ENCODE measurements around the gene PUS1. TPM values are rescaled to one million over a fixed set of nuclear protein-coding genes. Genes with fewer than 3 reads are reported as not detected.

The PUS1 gene
- total RNA-seq, 1 donor from 2014 or later, result 5.6 TPM

DNA sequence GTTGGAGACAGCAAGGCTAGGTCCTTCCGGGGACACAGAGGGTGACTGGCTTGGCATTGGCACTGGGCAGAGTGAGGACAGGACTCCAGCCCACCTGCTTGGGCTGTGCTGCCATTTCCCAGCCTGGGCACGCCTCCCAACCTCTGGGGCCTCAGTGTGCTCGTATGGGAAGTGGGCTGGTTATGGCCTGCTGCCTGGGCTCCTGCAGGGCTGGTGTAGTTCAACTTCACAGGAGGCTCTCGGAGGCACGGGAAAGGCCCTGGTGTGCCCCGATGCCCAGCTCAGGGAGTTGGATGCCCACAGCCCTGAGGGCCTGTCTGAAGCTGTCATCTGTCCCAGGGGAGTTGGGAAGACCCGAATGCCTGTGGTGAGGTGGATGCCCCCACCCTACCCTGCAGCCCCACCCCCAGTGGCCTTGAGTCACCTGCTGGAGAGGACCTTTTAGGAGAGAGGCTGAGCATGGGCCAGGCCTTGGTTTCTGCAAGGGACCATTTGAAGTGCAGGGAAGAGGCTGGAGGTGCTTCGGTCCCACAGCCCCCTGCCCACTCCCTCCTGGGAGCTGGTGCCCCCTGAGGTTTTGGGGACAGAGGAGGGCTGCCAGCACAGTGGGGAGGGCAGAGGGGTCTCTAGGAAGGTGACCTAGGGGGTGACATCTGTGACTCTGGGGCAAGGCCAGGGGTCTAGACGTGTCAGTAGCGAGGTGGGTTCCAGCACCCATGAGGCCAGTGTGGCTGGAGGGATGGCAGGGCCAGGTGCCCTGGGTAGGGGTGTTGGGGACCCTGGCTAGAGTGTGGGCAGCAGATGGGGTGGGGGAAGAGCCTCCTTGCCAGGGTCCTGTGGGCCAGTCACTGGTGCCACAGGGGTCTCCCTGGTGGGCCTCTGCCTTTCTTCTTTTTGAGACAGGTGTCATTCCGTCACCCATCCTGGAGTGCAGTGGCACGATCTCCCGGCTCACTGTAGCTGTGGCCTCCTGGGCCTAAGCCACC lies 25.5 kb upstream of the PUS1 start:
- DNase-seq, result no peak

DNA sequence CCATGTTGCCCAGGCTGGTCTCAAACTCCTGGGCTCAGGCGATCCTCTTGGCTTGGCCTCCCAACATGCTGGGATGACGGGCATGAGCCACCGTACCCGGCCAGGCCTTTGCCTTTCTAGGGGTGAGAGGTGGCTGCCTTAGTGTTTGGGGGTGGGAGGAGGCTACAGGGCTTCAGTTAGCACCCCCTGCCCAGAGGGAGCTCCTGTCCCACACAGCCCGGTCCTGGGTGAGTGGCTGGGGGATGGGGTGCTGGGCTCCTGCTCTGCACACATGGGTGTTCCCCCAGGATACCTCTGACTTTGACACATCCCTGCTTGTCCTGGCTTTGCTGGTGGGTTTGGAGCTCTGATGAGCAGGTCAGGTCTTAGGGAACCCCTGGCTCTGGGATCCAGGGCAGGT lies 24.7 kb upstream of the PUS1 start:
- DNase-seq, result no peak

DNA sequence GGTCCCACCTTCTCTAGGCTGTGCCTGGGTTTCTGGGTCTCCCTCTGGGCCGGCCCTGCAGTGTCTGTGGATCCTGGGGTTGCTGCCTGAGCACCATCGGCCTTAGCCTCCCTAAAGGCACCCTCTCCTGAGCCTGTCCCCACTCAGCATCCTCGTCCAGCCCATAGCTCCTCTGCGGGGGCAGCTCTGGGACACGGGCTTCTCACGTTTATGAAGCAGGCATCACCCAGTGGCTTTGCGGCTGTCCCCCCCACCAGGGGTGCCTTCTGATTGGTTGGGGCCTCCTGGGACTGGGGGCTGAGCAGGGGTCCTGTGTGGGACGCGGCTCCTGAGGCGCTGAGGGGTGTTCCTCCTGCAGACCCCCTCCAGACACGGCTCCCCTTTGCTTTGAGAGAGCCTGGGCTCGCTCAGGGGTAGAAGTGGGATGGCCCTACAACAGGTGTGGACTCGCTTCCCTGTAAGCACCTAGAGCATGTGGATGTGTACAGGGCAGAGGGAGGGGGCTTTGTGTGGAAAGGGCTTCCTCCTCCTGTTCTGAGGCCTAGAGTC lies 23.9 kb upstream of the PUS1 start:
- DNase-seq, result no peak

DNA sequence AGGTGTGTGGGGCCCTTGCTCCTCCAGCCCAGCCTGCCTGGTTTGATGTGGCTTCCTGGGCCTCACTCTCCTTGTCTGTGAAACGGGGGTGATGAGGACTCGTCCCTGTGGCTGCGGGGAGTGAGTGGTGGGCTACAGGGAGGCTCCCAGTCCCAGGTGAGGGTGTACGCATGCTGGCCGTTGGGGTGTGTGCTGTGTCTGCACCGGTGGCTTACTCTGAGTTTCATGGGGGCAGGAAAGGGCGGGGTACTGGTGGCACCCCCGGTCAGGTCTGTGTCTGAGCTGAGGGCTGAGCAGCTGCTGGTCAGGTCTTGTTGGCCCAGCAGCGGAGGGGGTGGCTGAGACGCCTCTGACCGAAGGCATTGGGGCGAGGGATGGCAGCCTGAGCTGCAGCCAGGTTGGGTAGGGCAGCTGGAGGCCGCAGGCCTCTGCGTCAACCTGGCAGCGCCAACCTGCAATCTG lies 23.4 kb upstream of the PUS1 start:
- DNase-seq, result no peak

DNA sequence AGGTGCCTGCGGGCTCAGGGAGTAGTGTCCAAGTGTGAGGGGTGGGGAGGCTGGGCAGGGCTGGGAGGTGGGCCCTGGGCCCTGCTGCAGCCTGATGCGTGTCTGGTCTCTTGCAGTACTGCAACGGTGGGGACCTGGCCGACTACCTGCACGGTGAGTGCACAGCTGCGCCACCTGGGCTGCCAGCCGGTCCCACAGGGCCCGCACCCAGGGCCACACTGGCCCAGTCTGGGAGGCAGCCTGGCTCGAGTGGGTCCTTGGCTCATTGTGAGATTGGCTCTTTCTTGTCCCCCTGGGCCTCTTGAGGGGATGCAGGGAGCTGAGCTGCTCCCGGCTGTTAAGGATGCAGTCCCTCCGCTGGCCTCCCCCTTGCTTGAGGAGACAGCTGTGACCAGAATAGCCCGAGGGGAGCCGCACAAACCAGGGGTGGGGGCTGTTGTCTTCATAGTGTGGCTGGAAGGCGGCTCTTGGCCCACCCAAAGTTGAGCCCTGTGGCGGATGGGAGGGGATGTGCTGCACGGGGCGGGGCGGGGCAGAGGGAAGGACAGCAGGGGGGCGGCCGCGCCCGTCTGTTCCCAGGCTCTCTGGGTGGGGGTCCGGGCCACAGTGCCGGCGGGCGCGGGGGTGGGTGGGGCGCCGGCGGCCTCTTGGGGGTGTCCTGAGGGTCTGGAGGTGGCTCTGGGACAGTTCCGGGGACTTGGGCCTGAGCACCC lies 21.5 kb upstream of the PUS1 start:
- DNase-seq, result no peak

DNA sequence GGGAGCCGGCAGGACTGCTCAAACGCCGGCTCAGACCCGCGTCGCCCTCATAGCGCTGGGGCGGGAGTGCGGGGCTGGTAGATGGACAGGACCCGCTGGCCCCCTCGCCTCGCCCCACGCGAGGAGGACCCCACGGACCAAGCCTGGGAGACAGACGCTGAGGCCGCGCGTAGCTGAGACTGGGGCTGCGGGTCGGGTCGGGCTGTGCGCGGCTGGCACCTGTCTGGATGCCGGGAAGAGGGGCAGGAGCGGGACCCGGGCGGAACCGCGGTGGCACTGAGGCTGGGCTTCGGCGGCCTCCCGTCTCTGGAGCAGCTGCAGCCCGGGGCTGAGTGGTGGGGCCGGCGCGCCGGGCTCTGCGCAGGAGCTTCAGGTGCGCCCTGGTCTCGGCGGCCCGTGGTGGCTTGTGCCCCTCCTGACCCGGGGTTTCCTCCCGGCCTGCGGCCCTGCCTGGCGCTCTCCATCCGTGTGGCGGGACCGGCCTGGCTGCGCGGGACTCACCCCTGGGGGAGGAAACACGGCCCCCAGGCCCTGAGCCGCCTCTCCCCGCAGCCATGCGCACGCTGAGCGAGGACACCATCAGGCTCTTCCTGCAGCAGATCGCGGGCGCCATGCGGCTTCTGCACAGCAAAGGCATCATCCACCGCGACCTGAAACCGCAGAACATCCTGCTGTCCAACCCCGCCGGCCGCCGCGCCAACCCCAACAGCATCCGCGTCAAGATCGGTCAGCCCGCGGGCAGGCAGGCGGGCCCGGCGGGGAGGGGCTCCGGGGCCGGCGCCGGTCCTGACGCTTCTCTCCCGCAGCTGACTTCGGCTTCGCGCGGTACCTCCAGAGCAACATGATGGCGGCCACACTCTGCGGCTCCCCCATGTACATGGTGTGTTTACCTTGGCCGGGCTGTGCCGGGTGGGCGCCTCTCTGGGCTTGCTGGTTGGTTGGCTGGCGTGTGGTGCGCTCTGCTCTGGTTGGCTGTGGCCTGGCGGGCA lies 20.7 kb upstream of the PUS1 start:
- no peak for DNase-seq

DNA sequence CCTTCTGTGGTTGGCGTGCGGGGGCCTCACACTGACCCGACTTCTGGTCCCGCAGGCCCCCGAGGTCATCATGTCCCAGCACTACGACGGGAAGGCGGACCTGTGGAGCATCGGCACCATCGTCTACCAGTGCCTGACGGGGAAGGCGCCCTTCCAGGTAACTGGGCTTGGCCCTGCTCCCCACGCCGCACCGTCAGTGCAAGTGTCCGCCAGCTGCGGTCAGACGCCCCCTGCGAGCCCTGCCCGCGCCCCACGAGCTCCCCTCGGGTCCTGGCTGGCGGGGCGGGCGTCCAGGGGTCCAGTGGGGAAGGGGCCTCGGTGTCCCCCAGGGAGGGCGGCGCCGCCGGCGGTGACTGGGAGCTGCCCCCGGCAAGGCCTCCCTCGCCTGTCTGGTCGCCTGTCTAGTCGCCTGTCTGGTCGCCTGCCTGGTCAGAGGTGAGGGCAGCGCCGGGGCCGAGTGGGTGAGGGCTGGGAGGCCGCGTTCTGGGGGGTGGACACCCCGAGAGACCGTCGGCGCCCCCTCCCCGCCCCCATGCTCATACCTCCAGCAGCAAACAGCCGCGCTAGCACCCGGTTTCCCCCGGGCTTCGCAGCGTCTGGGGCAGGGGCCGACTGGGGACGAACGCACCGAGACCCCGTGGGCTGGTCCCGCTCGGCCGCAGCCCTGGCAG lies 19.9 kb upstream of the PUS1 start:
- DNase-seq, result no peak

DNA sequence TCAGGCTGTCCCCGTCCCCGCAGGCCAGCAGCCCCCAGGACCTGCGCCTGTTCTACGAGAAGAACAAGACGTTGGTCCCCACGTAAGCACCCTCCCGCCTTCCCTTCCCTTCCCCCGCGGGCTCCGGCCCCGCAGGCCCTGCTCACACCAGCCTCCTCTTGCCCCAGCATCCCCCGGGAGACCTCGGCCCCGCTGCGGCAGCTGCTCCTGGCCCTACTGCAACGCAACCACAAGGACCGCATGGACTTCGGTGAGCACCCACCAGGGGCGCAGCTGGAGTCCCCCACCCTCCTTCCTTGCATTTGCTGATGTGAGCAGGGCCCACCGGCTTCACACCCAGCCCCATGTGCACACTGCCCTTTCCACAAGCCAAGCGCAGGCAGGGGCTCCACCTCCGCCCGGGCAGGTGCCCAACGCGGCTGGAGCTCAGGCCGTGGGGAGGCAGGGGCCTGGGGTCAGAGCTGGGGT lies 19.3 kb upstream of the PUS1 start:
- no peak for DNase-seq

DNA sequence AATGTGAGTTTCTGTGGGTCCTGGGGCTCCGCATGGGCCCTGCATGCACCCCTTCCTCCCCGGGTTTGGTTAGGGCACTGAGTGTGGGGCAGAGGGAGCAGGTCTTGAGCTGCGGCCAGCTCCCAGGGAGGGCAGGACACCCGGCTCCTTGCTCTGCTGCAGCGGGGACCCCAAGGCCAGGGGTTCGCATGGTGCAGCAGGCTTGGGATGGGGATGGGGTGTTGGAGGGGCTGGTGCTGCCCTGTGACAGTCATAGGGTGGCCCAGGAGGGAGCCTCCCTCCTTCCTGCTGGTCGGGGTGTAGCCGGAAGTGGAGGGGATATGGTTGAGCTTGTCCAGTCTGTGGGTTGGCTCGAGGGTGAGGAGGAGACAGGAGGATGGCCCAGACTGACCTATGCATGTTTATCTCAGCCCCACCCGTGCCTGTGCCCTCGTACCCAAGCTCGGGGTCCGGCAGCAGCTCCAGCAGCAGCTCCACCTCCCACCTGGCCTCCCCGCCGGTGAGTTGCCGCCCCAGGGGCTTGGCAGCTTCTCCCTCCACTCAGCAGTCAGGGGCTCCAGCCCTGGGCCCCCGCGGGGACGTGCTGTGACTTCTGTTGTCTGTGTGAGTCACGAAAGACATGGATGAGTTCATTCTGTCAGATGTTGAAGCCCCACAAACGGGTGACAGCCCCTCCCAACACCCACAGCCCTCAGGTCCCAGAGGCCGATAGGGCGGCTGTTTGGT lies 18.6 kb upstream of the PUS1 start:
- DNase-seq, result no peak

DNA sequence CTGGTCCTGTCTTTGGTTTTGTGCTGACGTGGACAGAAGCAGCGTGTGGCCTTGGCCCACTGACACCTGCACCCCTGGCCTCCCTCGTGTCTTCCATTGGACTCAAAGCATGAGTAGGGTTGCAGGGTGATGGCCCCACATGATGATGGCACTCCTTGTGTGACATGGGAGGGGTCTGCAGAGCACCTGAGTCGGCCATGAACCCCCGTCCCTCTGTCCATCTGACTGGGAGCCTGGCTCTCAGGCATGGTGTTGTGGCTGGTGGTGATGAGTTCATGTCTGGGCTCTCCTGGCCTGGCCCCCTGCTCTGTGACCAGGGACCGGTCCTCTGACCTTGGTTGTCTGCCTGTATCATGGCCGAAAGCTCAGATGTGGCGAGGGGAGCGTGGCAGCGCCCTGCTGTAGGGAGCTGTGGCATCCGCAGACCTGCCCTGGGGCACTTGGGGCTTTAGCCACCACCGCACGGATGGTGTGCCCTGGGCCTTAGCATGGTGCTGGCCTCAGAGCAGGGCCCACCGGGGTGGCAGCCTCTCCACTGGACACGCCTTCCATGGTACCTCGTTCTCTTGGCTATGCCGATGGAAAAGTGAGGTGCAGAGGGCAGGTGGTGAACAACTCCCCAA lies 17.9 kb upstream of the PUS1 start:
- DNase-seq, result no peak

DNA sequence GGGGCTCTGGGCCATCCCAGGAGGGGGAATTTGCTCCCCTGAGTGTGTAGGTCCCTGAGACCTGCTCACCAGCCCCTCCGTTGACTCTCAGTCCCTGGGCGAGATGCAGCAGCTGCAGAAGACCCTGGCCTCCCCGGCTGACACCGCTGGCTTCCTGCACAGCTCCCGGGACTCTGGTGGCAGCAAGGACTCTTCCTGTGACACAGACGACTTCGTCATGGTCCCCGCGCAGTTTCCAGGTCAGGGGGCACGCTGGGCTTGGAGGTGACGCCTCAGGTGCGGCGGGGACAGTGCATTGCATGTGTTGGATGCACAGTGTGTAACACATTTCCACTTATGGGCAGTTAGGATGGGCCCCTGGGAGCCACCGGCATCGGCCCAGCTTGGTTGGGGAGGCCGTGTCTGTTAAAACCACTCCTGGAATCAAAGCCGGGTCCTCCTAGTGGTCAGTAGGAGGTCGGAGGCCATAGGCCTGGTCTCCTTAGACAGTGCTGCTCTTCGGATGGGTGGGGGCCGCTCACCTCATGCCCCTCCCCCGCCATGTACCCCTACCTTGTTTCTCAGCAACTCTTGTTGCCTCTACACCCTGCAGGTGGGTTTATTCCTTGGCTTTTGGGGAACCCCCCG lies 17.1 kb upstream of the PUS1 start:
- no peak for DNase-seq

DNA sequence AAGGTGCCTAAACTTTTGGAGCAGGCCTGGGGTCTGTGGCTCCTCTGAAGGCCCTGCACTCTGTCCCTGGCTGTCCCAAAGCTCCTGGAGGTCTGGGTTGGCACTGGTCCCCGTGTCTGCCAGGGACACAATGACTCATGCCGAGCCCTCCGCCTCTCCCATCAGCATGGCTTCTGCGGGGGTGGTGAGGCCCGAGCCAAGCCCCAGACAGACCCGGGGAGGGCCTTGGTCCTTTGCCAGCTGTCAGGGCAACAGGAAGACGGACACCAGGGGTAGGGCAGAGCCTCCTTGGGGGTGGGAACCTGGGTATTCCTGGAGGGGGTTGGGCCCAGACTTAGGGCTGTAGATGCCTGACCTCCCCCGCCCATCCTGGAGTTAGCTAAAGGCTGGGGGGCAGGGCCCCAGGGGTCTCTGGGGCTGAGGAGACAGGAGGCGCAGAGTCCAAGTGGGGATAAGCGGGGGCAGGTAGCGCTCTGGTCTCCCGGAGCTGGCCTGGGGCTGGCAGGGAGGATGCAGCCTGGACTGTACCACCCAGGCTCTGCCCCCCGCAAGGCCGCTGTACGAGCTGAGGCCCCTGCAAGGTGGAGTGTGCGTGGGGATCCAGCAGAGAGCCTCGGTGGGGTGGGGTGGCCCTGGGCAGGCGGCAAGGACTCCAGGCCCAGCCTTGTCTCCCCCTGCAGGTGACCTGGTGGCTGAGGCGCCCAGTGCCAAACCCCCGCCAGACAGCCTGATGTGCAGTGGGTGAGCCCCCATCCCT lies 16.4 kb upstream of the PUS1 start:
- peak; percentile 41 for DNase-seq

DNA sequence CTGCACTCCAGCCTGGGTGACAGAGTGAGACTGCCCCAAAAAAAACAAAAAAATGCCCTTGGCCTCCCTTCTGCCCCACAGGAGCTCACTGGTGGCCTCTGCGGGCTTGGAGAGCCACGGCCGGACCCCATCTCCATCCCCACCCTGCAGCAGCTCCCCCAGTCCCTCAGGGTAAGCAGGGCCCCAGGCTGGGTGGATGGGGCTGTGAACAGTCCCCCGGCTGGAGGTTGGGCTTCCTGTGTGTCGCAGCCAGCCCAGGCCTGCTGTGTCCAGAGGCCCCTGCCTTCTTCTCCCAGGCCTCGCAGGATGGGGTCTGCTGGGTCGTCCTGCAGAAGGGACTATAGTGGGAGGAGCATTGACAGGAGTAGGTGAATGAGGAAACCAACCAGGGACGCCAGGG lies 15.4 kb upstream of the PUS1 start:
- no peak for DNase-seq

DNA sequence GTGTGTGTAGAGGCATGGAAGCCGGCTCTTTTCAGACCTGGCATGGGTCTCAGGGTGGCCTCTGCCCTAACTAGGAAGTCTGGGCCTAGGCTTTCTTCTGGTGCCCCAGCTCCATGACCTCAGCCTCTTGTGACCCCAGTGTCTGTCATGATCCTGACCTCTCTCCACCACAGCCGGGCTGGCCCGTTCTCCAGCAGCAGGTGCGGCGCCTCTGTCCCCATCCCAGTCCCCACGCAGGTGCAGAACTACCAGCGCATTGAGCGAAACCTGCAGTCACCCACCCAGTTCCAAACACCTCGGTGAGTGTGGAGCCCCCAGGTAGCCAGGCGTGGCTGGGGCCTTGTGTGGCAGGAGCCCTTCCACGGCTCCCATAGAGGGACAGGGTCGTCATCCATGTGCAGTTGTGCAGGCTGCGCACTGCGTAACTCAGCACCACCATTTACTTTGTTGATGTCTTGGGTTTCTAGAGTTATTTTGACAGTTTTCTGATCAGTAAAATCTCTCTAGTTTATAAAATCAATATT lies 14.8 kb upstream of the PUS1 start:
- no peak for DNase-seq

DNA sequence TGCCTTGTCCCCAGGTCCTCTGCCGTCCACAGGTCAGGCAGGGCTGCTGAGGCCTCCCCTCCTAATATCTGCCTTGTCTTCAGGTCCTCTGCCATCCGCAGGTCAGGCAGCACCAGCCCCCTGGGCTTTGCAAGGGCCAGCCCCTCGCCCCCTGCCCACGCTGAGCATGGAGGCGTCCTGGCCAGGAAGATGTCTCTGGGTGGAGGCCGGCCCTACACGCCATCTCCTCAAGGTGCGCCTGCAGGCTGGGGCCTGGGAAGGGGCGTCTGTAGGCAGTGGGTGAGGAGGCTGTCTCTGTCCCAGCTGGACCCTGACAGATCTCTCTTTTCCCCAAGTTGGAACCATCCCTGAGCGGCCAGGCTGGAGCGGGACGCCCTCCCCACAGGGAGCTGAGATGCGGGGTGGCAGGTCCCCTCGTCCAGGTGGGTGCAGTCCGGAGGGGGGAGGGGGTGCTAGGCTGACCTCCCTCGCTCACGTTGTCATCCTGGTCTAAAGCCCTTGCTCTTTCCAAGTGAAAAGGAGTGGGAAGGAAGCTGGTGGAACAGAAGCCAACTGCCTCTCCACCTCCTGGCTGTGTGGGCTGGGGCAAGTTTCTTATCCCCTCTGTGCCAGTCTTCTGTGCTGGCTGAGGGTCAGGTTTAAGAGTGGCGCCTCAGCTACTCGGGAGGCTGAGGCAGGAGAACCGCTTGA lies 13.9 kb upstream of the PUS1 start:
- no peak for DNase-seq

DNA sequence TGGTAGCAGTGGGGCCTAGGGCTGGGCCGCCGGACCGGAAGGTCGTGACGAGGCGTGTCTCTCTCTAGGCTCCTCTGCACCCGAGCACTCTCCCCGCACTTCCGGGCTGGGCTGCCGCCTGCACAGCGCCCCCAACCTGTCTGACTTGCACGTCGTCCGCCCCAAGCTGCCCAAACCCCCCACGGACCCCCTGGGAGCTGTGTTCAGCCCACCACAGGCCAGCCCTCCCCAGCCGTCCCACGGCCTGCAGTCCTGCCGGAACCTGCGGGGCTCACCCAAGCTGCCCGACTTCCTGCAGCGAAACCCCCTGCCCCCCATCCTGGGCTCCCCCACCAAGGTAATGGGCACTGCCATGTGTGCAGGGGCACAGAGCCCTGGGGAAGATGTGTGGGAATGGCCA lies 13.3 kb upstream of the PUS1 start:
- DNase-seq, result no peak

DNA sequence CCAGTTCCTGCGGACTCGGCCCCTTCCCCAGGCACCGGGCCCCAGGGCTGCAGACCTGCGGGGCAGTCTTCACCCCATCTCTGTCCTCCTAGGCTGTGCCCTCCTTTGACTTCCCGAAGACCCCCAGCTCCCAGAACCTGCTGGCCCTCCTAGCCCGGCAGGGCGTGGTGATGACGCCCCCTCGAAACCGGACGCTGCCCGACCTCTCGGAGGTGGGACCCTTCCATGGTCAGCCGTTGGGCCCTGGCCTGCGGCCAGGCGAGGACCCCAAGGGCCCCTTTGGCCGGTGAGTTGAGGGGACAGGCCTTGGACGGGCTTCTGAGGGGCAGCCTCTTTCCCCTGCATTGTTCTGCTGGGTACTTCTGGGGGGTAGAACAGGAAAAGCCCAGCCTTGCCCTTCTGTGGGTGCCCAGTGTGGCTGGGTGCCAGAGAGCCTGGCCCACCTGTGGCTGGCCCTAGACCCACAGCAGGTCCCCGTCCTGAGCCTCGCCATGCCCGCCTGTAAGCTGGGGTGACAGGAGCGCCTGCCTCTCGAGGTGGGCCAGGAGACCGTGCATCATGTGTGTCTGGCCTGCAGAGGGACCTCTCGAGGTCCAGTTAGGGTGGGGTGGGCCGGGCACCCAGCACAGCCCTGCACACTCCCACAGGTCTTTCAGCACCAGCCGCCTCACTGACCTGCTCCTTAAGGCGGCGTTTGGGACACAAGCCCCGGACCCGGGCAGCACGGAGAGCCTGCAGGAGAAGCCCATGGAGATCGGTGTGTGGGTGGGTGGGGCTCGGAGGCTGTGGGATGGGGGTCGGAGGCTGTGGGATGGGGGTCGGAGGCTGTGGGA lies 12.6 kb upstream of the PUS1 start:
- no peak for DNase-seq

Measured in occipital lobe (tissue), 2 donors.